HEK293T (cell line): ENCODE data around the gene CES2.

Experiments used
- ARNT ChIP-seq: fragments of 450-650 bp; IDR thresholded peaks from 2 replicates; pipeline ENCODE4 v1.6.1; 2017; ENCODE audit warnings: mild to moderate bottlenecking
- BHLHE40 ChIP-seq: fragments of 450-650 bp; IDR thresholded peaks from 2 replicates; pipeline ENCODE4 v1.6.1; 2016; ENCODE audit warnings: mild to moderate bottlenecking, moderate library complexity, borderline replicate concordance
- ELF4 ChIP-seq: fragments of 450-650 bp; IDR thresholded peaks from 2 replicates; pipeline ENCODE4 v1.6.1; 2017; ENCODE audit warnings: antibody characterized with exemption
- FOXK2 ChIP-seq: fragments of 450-650 bp; IDR thresholded peaks from 2 replicates; pipeline ENCODE4 v1.6.1; 2016; ENCODE audit warnings: mild to moderate bottlenecking
- FOXM1 ChIP-seq: fragments of 450-650 bp; IDR thresholded peaks from 2 replicates; pipeline ENCODE4 v1.6.1; 2017; ENCODE audit warnings: mild to moderate bottlenecking, borderline replicate concordance
- L3MBTL2 ChIP-seq: fragments of 450-650 bp; conservative IDR thresholded peaks from 2 replicates; pipeline ENCODE4 v1.6.1; 2016; ENCODE audit warnings: mild to moderate bottlenecking
- SP1 ChIP-seq: fragments of 450-650 bp; IDR thresholded peaks from 2 replicates; pipeline ENCODE4 v1.6.1; 2017
- SUZ12 ChIP-seq: fragments of 450-650 bp; IDR thresholded peaks from 2 replicates; pipeline ENCODE4 v1.6.1; 2016; ENCODE audit warnings: mild to moderate bottlenecking
- ZNF384 ChIP-seq: fragments of 450-650 bp; IDR thresholded peaks from 2 replicates; pipeline ENCODE4 v1.6.1; 2016
- TF ChIP-seq, protein P1 (sequence below): fragments of 450-650 bp; IDR thresholded peaks from 2 replicates; pipeline ENCODE4 v1.6.1; 2016

DNA sequence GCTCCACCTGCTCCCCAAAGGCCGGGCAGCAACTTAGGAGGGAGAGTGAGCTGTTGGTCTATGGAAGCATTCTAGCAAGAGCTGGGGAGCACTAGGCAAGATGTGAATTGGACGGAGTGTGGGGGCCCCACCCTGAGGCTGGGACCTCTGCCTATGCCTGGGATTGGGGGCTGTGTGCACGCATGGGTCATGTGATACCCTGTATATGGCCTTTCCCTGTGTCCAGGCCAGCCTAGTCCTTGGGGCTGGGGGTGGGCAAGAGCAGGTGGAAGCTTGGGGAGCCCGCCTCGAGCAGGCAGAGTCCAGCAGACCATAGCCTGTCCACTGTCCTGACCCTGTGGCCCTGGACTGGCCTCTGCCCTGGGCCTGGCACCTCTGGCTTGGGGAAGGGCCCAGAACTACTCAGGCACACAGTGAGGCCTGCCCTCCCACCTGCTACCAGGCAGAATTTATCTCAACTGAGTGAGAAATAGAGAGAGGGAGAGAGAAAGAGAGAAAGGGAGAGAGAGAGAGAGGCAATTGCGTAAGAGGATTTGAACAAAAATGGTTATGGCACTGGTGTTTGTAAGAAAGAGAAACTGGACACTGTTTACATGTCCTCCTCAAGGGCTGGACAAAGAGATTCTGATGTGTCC, 35.9 kb upstream of the CES2 start:
- TF ChIP-seq ARNT (no peak), BHLHE40 (no peak), FOXM1 (no peak), SP1 (no peak), ZNF384 (no peak), FOXK2 (no peak), SUZ12 (no peak), L3MBTL2 (no peak), ELF4 (no peak)
- TF ChIP-seq, protein P1, sequence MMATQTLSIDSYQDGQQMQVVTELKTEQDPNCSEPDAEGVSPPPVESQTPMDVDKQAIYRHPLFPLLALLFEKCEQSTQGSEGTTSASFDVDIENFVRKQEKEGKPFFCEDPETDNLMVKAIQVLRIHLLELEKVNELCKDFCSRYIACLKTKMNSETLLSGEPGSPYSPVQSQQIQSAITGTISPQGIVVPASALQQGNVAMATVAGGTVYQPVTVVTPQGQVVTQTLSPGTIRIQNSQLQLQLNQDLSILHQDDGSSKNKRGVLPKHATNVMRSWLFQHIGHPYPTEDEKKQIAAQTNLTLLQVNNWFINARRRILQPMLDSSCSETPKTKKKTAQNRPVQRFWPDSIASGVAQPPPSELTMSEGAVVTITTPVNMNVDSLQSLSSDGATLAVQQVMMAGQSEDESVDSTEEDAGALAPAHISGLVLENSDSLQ, result no peak
